Transverse colon (tissue), 4 donors: ENCODE measurements around the gene ZNF439. TPM values are rescaled to one million over a fixed set of nuclear protein-coding genes. Genes with fewer than 3 reads are reported as not detected.
"Not testable (repeated sequence)": the region's sequence is repeated elsewhere in the genome, so short reads cannot be mapped to it uniquely, and the experiment has no call there.

Experiments
- DNase-seq: peaks from one replicate; pipeline ENCODE4 v3.0.0-alpha.2; 2019
- H3K27ac ChIP-seq, 4 donors: fragments of 200-600 bp; sonication (generic); 2 replicates each; pipeline ENCODE4 v1.5.1; 2016 to 2018; ENCODE audit warnings: inconsistent platforms in 4 of 4
- H3K27me3 ChIP-seq: fragments of 200-600 bp; sonication (generic); 2 replicates; pipeline ENCODE4 v1.5.1; 2017; ENCODE audit warnings: inconsistent platforms
- H3K36me3 ChIP-seq, 4 donors: fragments of 200-600 bp; sonication (generic); 2 replicates each; pipeline ENCODE4 v1.5.1; 2017 to 2019; ENCODE audit warnings: inconsistent platforms in 4 of 4
- H3K4me1 ChIP-seq, 4 donors: fragments of 200-600 bp; sonication (generic); 2 replicates each; pipeline ENCODE4 v1.5.1; 2017 to 2020; ENCODE audit warnings: inconsistent platforms in 4 of 4
- H3K4me3 ChIP-seq, 4 donors: fragments of 200-600 bp; sonication (generic); 1 replicate in 1 of 4; 2 replicates in 3 of 4; pipeline versions ENCODE4 v1.5.1 to v1.6.1; 2017 to 2019; ENCODE audit warnings: inconsistent platforms in 4 of 4
- H3K9me3 ChIP-seq, 2 donors: fragments of 200-600 bp; sonication (generic); 2 replicates each; pipeline ENCODE4 v1.5.1; 2017 to 2019; ENCODE audit warnings: inconsistent platforms in 2 of 2
- EP300 ChIP-seq: sonication (generic); formaldehyde crosslinking; IDR thresholded peaks from one replicate; pipeline ENCODE4 v1.6.1; 2017; ENCODE audit warnings: antibody characterized with exemption, low read depth
- POLR2A ChIP-seq: fragments of 450-650 bp; IDR thresholded peaks from one replicate; pipeline ENCODE4 v1.6.1; 2016; ENCODE audit warnings: antibody characterized with exemption, mild to moderate bottlenecking, moderate library complexity
- POLR2AphosphoS5 ChIP-seq, 3 donors: sonication (generic); formaldehyde crosslinking; IDR thresholded peaks; one replicate each; pipeline ENCODE4 v1.6.1; 2016; ENCODE audit warnings: antibody characterized with exemption in 3 of 3
- WGBS, 2 donors: methylation state at CpG; one replicate each; pipeline ENCODE4 v1.1.5; 2018; ENCODE audit warnings: low coverage in 1 of 2; 5-methylcytosine and 5-hydroxymethylcytosine counted together
- in situ Hi-C, 4 donors: fragments of 200-750 bp; cut with MboI; loops; one replicate each; pipeline versions ENCODE4 v1.15.0 to v1.15.1; 2017; ENCODE audit warnings: low sequenced_read_pairs in 3 of 4, low pct_ligation_motif_present in 1 of 4, low pct_unique_long_range_greater_than_20kb in 1 of 4
- intact Hi-C: fragments of 100-400 bp; cut with DNase I; formaldehyde crosslinking; loops from one replicate; pipeline ENCODE4 v1.15.1; 2023; ENCODE audit warnings: low total_unique reads
- total RNA-seq, 4 donors: library from RNA; depleted of rRNA; stranded (reverse); fragments of >200 nt; gene quantifications; one replicate each; pipeline ENCODE4 v1.1.0, GENCODE V29; 2016
- TF ChIP-seq, protein P1 (sequence below), 5 experiments: fragments of 200-600 bp in 3 of 5; fragments of 450-650 bp in 2 of 5; sonication (generic) in 3 of 5; IDR thresholded peaks; 1 replicate in 2 of 5; 2 replicates in 3 of 5; pipeline ENCODE4 v1.5.1; 2016 to 2017; ENCODE audit warnings: antibody characterized with exemption in 5 of 5, inconsistent platforms in 3 of 5, mild to moderate bottlenecking in 2 of 5, moderate library complexity in 1 of 5

The ZNF439 gene
- total RNA-seq, 4 donors from 2014 or later, result 14.6 to 20.3 (median 16.0) TPM

DNA sequence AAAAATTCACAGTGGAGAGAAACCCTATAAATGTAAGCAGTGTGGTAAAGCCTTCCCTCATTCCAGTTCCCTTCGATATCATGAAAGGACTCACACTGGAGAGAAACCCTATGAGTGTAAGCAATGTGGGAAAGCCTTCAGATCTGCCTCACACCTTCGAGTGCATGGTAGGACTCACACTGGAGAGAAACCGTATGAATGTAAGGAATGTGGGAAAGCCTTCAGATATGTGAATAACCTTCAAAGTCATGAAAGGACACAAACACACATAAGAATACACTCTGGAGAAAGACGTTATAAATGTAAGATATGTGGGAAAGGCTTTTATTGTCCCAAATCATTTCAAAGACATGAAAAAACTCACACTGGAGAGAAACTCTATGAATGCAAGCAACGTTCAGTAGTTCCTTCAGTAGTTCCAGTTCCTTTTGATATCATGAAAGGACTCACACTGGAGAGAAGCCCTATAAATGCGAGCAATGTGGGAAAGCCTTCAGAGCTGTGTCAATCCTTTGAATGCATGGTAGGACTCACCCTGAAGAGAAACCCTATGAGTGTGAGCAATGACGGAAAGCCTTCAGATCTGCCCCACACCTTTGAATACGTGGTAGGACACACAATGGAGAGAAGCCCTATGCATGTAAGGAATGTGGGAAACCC is 16.1 kb upstream of the ZNF439 start:
- in situ Hi-C loops, result no loop called here

DNA sequence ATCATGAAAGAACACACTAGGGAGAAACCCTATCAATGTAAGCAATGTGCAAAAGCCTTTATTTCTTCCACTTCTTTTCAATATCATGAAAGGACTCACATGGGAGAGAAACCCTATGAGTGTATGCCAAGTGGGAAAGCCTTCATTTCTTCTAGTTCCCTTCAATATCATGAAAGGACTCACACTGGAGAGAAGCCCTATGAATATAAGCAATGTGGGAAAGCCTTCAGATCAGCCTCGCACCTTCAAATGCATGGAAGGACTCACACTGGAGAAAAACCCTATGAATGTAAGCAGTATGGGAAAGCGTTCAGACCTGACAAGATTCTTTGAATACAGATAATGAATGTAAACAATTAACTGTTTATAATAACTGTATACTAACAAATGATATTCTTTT is 15.0 kb upstream of the ZNF439 start:
- no peak overlapping the region for H3K27ac ChIP-seq
- 94 to 100% methylated on average over 2 of the region's 2 CpGs for WGBS, 2 donors
- intact Hi-C loops (no loop called here), in situ Hi-C loops (no loop called here)
- no peak overlapping the region for H3K4me3 ChIP-seq
- H3K4me1 ChIP-seq, result no peaks in the 10 kb centered on the region
- peaks cover 5 to 63% (median 33%) of the 10 kb centered on the region in 4 donors for H3K36me3 ChIP-seq
- H3K27me3 ChIP-seq, result no peaks in the 10 kb centered on the region
- peaks cover 44 to 62% of the 10 kb centered on the region in 2 donors for H3K9me3 ChIP-seq
- TF ChIP-seq, protein P1, sequence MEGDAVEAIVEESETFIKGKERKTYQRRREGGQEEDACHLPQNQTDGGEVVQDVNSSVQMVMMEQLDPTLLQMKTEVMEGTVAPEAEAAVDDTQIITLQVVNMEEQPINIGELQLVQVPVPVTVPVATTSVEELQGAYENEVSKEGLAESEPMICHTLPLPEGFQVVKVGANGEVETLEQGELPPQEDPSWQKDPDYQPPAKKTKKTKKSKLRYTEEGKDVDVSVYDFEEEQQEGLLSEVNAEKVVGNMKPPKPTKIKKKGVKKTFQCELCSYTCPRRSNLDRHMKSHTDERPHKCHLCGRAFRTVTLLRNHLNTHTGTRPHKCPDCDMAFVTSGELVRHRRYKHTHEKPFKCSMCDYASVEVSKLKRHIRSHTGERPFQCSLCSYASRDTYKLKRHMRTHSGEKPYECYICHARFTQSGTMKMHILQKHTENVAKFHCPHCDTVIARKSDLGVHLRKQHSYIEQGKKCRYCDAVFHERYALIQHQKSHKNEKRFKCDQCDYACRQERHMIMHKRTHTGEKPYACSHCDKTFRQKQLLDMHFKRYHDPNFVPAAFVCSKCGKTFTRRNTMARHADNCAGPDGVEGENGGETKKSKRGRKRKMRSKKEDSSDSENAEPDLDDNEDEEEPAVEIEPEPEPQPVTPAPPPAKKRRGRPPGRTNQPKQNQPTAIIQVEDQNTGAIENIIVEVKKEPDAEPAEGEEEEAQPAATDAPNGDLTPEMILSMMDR (IDR thresholded peaks at IDR 0.05), result no peak
- TF ChIP-seq POLR2A, result no peak
- no peak for TF ChIP-seq POLR2AphosphoS5 (IDR thresholded peaks at IDR 0.05)
- TF ChIP-seq EP300, result no peak
- DNase-seq, result no peak

More for the DNA sequence above, 16.1 kb upstream of the ZNF439 start:
- H3K27me3 ChIP-seq, result no peaks in the 10 kb centered on the region
- H3K27ac ChIP-seq, result no peak overlapping the region
- intact Hi-C loops, result no loop called here
- H3K4me3 ChIP-seq, result no peak overlapping the region
- peaks cover 5 to 72% (median 39%) of the 10 kb centered on the region in 4 donors for H3K36me3 ChIP-seq
- WGBS, 2 donors, result 91 to 93% methylated on average over 6 to 8 of the region's 8 CpGs
- H3K4me1 ChIP-seq, result no peaks in the 10 kb centered on the region
- peaks cover 44 to 74% of the 10 kb centered on the region in 2 donors for H3K9me3 ChIP-seq
- DNase-seq, result no peak
- TF ChIP-seq POLR2A (no peak), EP300 (no peak), POLR2AphosphoS5 (IDR thresholded peaks at IDR 0.05) (no peak)
- TF ChIP-seq, protein P1 (IDR thresholded peaks at IDR 0.05), result no peak

DNA sequence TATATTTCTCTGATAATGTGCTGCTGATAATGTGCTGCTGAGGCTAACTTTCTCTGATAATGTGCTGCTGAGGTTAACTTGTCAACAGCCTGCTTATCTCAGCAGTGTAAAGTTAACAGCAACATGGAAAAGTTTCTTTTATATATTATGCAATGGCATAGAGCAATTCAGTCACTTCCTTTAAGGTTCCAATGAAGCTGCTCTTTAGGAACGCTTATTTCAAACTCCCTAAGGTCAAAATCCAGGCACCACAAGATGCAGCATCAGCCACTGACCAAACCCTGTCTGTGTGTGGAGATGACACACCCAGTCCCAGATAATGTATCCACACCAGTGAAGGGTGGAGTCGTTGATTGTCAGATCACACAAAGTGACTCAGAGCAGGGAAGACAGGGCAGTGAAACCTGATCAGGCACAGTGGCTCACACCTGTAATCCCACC is 12.9 kb upstream of the ZNF439 start:
- TF ChIP-seq POLR2AphosphoS5 (IDR thresholded peaks at IDR 0.05), result peak in 1 of 3 donors; percentile 33
- H3K27me3 ChIP-seq, in situ Hi-C loops, intact Hi-C loops, H3K27ac ChIP-seq, H3K4me1 ChIP-seq, H3K4me3 ChIP-seq: not testable (repeated sequence)
- Histone ChIP-seq H3K36me3 (peaks cover 5 to 44% (median 26%) of the 10 kb centered on the region in 4 donors), H3K9me3 (peaks cover 35 to 43% of the 10 kb centered on the region in 2 donors)
- WGBS, 2 donors, result 76% methylated on average over 2 of the region's 2 CpGs; no CpG with 5 or more reads in 1 of the 2 donors
- peak; percentile 31 for DNase-seq

DNA sequence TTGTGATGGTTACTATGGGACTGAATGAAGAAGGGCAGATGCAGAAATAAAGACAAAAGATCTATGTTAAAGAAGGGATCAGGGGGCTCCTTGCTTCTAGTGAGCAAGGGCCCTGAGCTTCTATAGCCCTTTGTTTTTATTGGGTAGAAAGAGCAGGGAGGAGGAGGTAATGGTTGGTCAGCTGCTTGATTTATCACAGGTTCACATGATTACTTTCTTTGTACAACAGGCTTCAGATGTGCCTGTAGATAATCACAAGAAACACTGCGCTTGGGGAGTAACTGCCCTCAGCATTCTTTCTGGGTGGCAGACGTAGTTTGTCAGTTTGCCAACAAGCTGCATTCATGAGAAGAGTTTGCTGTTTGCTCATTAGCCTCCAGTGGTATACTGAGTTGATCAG is 4.8 kb upstream of the ZNF439 start:
- Histone ChIP-seq H3K4me3 (no peak overlapping the region), H3K4me1 (peaks cover 0 to 3% (median 0%) of the 10 kb centered on the region in 4 donors), H3K9me3 (no peaks in the 10 kb centered on the region), H3K36me3 (no peaks in the 10 kb centered on the region), H3K27me3 (no peaks in the 10 kb centered on the region), H3K27ac (no peak overlapping the region)
- DNase-seq, result no peak
- WGBS, 2 donors, result 48 to 50% methylated on average over 2 of the region's 2 CpGs
- in situ Hi-C loops (no loop called here), intact Hi-C loops (no loop called here)
- TF ChIP-seq EP300 (no peak), POLR2A (no peak), POLR2AphosphoS5 (IDR thresholded peaks at IDR 0.05) (no peak)
- TF ChIP-seq, protein P1 (IDR thresholded peaks at IDR 0.05), result no peak

DNA sequence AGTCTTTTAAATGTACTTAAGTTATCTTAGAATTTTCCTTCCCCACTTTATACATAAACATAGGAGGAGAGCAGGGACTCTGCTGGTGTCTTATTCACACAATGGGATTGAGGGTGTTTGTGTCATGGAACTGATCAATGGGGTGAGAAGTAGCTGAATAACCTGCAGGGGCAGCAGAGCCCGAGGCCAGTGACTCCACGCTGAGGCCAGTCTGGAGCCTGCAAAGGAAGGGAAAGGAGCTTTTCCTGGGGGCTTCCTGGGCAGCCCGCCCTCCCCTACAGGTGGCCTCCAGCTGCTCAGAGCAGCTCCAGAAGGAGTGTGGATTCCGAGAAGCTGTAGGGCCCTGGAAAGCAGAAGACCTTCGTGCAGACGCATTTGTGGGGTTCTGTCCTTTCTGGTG is 911 bp upstream of the ZNF439 start:
- DNase-seq, intact Hi-C loops, H3K4me3 ChIP-seq, H3K9me3 ChIP-seq, H3K27ac ChIP-seq, H3K27me3 ChIP-seq, H3K36me3 ChIP-seq, in situ Hi-C loops: not testable (repeated sequence)
- WGBS, 2 donors, result 85% methylated on average over 6 of the region's 6 CpGs; no CpG with 5 or more reads in 1 of the 2 donors
- peaks cover 2 to 18% (median 3%) of the 10 kb centered on the region in 4 donors for H3K4me1 ChIP-seq
